H1 (cell line): Measurements from ENCODE around the gene TBC1D9B. TPM values are rescaled to one million over a fixed set of nuclear protein-coding genes. Genes with fewer than 3 reads are reported as not detected.

Experiments
- CTCF ChIA-PET: fragments of 300-600 bp; sonication (Branson Sonifier 250); formaldehyde crosslinking; loops from one replicate; lab custom pipeline; 2021; ENCODE audit not compliant: partially characterized antibody; lab: Charles Lee
- POLR2A ChIA-PET: fragments of 300-600 bp; sonication (Branson Sonifier 250); formaldehyde crosslinking; loops from one replicate; lab custom pipeline; 2021; ENCODE audit warnings: inconsistent platforms; ENCODE audit not compliant: partially characterized antibody; lab: Charles Lee
- DNase-seq, 2 experiments: peaks; one replicate each; pipeline versions ENCODE4 v3.0.0 to v3.0.0-alpha.2; 2010 to 2022; ENCODE audit warnings: low spot score in 2 of 2, low read depth in 1 of 2, mixed read lengths in 1 of 2
- FAIRE-seq: peaks from 2 replicates; lab custom pipeline; 2011; peaks lifted over from hg19 to GRCh38; lab: Jason Lieb, UNC
- H2AFZ ChIP-seq: 2 replicates; pipeline ENCODE4 v1.8.1; 2012; ENCODE audit warnings: low read length, inconsistent platforms
- H2AK5ac ChIP-seq: 2 replicates; pipeline ENCODE4 v1.6.1; 2013; ENCODE audit warnings: low read depth, low read length
- H2BK120ac ChIP-seq: replicated peaks from 2 replicates; pipeline ENCODE3; 2013; ENCODE audit warnings: low read depth, low read length, inconsistent platforms
- H2BK12ac ChIP-seq: 2 replicates; pipeline ENCODE4 v1.6.1; 2013; ENCODE audit warnings: low read depth, low read length
- H2BK15ac ChIP-seq: 2 replicates; pipeline ENCODE4 v1.6.1; 2013; ENCODE audit warnings: low read length
- H2BK20ac ChIP-seq: 2 replicates; pipeline ENCODE4 v1.6.1; 2013; ENCODE audit warnings: low read length
- H2BK5ac ChIP-seq: 2 replicates; pipeline ENCODE4 v1.6.1; 2013; ENCODE audit warnings: low read depth, low read length
- H3K14ac ChIP-seq: 2 replicates; pipeline ENCODE4 v1.6.1; 2013; ENCODE audit warnings: inconsistent platforms; ENCODE audit not compliant: insufficient read length
- H3K18ac ChIP-seq: 2 replicates; pipeline ENCODE4 v1.6.1; 2013; ENCODE audit warnings: low read length; ENCODE audit errors: extremely low read depth
- H3K23ac ChIP-seq: 2 replicates; pipeline ENCODE4 v1.6.1; 2013; ENCODE audit warnings: inconsistent platforms; ENCODE audit not compliant: insufficient read length
- H3K23me2 ChIP-seq: 2 replicates; pipeline ENCODE4 v1.6.1; 2013; ENCODE audit warnings: low read depth, low read length
- H3K27ac ChIP-seq: 2 replicates; pipeline ENCODE4 v1.6.1; 2011; ENCODE audit warnings: low read depth, low read length, inconsistent platforms
- H3K27me3 ChIP-seq, 4 experiments: replicated peaks in 1 of 4; 1 replicate in 1 of 4; 2 replicates in 3 of 4; pipeline versions ENCODE4 v1.6.1 to v1.8.1; 2011 to 2013; ENCODE audit warnings: low read length in 3 of 4, mild to moderate bottlenecking in 3 of 4, inconsistent platforms in 2 of 4, mixed read lengths in 2 of 4, moderate library complexity in 1 of 4; ENCODE audit not compliant: control insufficient read depth in 3 of 4, insufficient read depth in 3 of 4; ENCODE audit errors: extremely low read depth in 1 of 4
- H3K36me3 ChIP-seq, 4 experiments: 2 replicates each; pipeline versions ENCODE4 v1.6.1 to v1.8.1; 2011 to 2013; ENCODE audit warnings: mild to moderate bottlenecking in 4 of 4, low read length in 3 of 4, moderate library complexity in 2 of 4, control low read depth in 1 of 4, inconsistent platforms in 1 of 4; ENCODE audit not compliant: insufficient read depth in 4 of 4, control insufficient read depth in 2 of 4
- H3K4ac ChIP-seq: replicated peaks from 2 replicates; pipeline ENCODE3; 2013; ENCODE audit warnings: low read length, low read depth, mixed read lengths, inconsistent platforms; ENCODE audit not compliant: insufficient read length
- H3K4me1 ChIP-seq, 4 experiments: replicated peaks in 1 of 4; 1 replicate in 1 of 4; 2 replicates in 3 of 4; pipeline versions ENCODE4 v1.6.1 to v1.8.1; 2011 to 2013; ENCODE audit warnings: low read length in 3 of 4, inconsistent platforms in 2 of 4, mixed read lengths in 1 of 4; ENCODE audit not compliant: insufficient read depth in 4 of 4, control insufficient read depth in 3 of 4
- H3K4me2 ChIP-seq, 2 experiments: 2 replicates each; pipeline versions ENCODE4 v1.6.1 to v1.8.1; 2011 to 2013; ENCODE audit warnings: low read depth in 2 of 2, low read length in 2 of 2, control low read depth in 1 of 2, inconsistent platforms in 1 of 2, mild to moderate bottlenecking in 1 of 2; ENCODE audit not compliant: insufficient read depth in 1 of 2
- H3K4me3 ChIP-seq, 4 experiments: fragments of 200-600, 300-600 bp in 1 of 4; sonication (generic), shearing (Covaris generic), sonication (Bioruptor Twin) in 1 of 4; 2 replicates each; pipeline versions ENCODE4 v1.5.1 to v1.8.1; 2011 to 2016; ENCODE audit warnings: low read length in 4 of 4, low read depth in 3 of 4, control low read depth in 2 of 4, inconsistent platforms in 2 of 4, mild to moderate bottlenecking in 2 of 4, mixed read lengths in 1 of 4, moderate library complexity in 1 of 4; ENCODE audit not compliant: insufficient read depth in 2 of 4; ENCODE audit errors: extremely low read depth in 1 of 4
- H3K56ac ChIP-seq: replicated peaks from 2 replicates; pipeline ENCODE3; 2013; ENCODE audit warnings: low read depth, mild to moderate bottlenecking, mixed read lengths, low read length, inconsistent platforms; ENCODE audit not compliant: insufficient read length
- H3K79me1 ChIP-seq: 2 replicates; pipeline ENCODE4 v1.6.1; 2013; ENCODE audit warnings: low read depth, low read length, control low read depth
- H3K79me2 ChIP-seq, 2 experiments: 2 replicates each; pipeline versions ENCODE4 v1.6.1 to v1.8.1; 2012 to 2013; ENCODE audit warnings: low read length in 2 of 2, mild to moderate bottlenecking in 2 of 2, inconsistent platforms in 1 of 2; ENCODE audit not compliant: insufficient read depth in 2 of 2, control insufficient read depth in 1 of 2
- H3K9ac ChIP-seq, 4 experiments: replicated peaks in 1 of 4; 1 replicate in 1 of 4; 2 replicates in 3 of 4; pipeline versions ENCODE4 v1.6.1 to v1.8.1; 2011 to 2013; ENCODE audit warnings: low read depth in 3 of 4, low read length in 3 of 4, control low read depth in 2 of 4, mild to moderate bottlenecking in 2 of 4, moderate library complexity in 2 of 4, inconsistent platforms in 1 of 4; ENCODE audit errors: extremely low read depth in 1 of 4
- H3K9me3 ChIP-seq, 2 experiments: 2 replicates each; pipeline versions ENCODE4 v1.6.1 to v1.8.1; 2012 to 2013; ENCODE audit warnings: mild to moderate bottlenecking in 2 of 2, moderate library complexity in 2 of 2, control low read depth in 1 of 2, inconsistent platforms in 1 of 2, low read depth in 1 of 2, low read length in 1 of 2, mixed read lengths in 1 of 2; ENCODE audit not compliant: insufficient read depth in 2 of 2
- H4K20me1 ChIP-seq, 2 experiments: replicated peaks in 1 of 2; 2 replicates each; pipeline versions ENCODE3 to v1.8.1; 2011 to 2013; ENCODE audit warnings: inconsistent platforms in 2 of 2, low read length in 2 of 2, mild to moderate bottlenecking in 1 of 2; ENCODE audit not compliant: insufficient read depth in 2 of 2, control insufficient read depth in 1 of 2
- H4K5ac ChIP-seq: 2 replicates; pipeline ENCODE4 v1.6.1; 2013; ENCODE audit warnings: low read length, low read depth, mixed read lengths, inconsistent platforms; ENCODE audit not compliant: insufficient read length
- H4K8ac ChIP-seq: 2 replicates; pipeline ENCODE4 v1.8.0; 2013; ENCODE audit warnings: mild to moderate bottlenecking, moderate library complexity, low read length, inconsistent platforms; ENCODE audit not compliant: insufficient read depth; ENCODE audit errors: extremely low read depth
- H4K91ac ChIP-seq: replicated peaks from 2 replicates; pipeline ENCODE3; 2013; ENCODE audit warnings: low read length, mixed read lengths, inconsistent platforms; ENCODE audit not compliant: insufficient read length
- BACH1 ChIP-seq: IDR thresholded peaks from 2 replicates; pipeline ENCODE4 v1.6.1; 2012; ENCODE audit warnings: low read length, improper control_type of control experiment
- BCL11A ChIP-seq, 2 experiments: IDR thresholded peaks; one replicate each; pipeline ENCODE4 v1.6.1; 2011; ENCODE audit warnings: low read depth in 2 of 2, low read length in 2 of 2, mild to moderate bottlenecking in 2 of 2
- CBX5 ChIP-seq: fragments of 300-800, 300-1000 bp; sonication (generic); IDR thresholded peaks from 2 replicates; pipeline ENCODE4 v1.7.1; 2016; ENCODE audit warnings: antibody characterized with exemption, low read length, low read depth
- CEBPB ChIP-seq: IDR thresholded peaks from 2 replicates; pipeline ENCODE4 v1.6.1; 2012; ENCODE audit warnings: low read depth, low read length
- CTBP2 ChIP-seq: IDR thresholded peaks from 2 replicates; pipeline ENCODE4 v1.7.0; 2011; ENCODE audit warnings: borderline replicate concordance, mild to moderate bottlenecking, moderate library complexity, mixed read lengths, low read length; ENCODE audit not compliant: insufficient read depth, insufficient read length
- HDAC6 ChIP-seq: IDR thresholded peaks from one replicate; pipeline ENCODE4 v1.7.1; 2012; ENCODE audit warnings: low read depth, mild to moderate bottlenecking, inconsistent platforms, low read length, moderate library complexity
- MAX ChIP-seq: IDR thresholded peaks from 2 replicates; pipeline ENCODE4 v1.6.1; 2012; ENCODE audit warnings: inconsistent platforms
- RAD21 ChIP-seq, 2 experiments: IDR thresholded peaks in 1 of 2; conservative IDR thresholded peaks in 1 of 2; 2 replicates each; pipeline ENCODE4 v1.6.1; 2011; ENCODE audit warnings: low read depth in 2 of 2, low read length in 2 of 2, improper control_type of control experiment in 1 of 2, inconsistent platforms in 1 of 2, mild to moderate bottlenecking in 1 of 2, moderate library complexity in 1 of 2
- RXRA ChIP-seq: IDR thresholded peaks from 2 replicates; pipeline ENCODE4 v1.6.1; 2011; ENCODE audit warnings: low read depth, mild to moderate bottlenecking, low read length, moderate library complexity; ENCODE audit not compliant: insufficient read depth
- SRF ChIP-seq: IDR thresholded peaks from 2 replicates; pipeline ENCODE4 v1.6.1; 2011; ENCODE audit warnings: mild to moderate bottlenecking, low read depth, low read length, moderate library complexity
- SUZ12 ChIP-seq: fragments of 200-600 bp; sonication (generic); IDR thresholded peaks from 2 replicates; pipeline ENCODE4 v1.6.1; 2012; ENCODE audit warnings: mild to moderate bottlenecking, inconsistent platforms, low read length, moderate library complexity, mixed read lengths
- TBP ChIP-seq: IDR thresholded peaks from 2 replicates; pipeline ENCODE4 v1.6.1; 2011; ENCODE audit warnings: low read depth, low read length, improper control_type of control experiment
- WGBS, 2 experiments: shearing (Covaris generic) in 1 of 2; methylation state at CpG; one replicate each; pipeline versions ENCODE4 v1.1.6 to v1.1.7; 2013 to 2015; ENCODE audit warnings: low lambda C conversion rate in 2 of 2, mixed read lengths in 2 of 2, inconsistent platforms in 1 of 2, low coverage in 1 of 2, missing lambda C conversion rate in 1 of 2; ENCODE audit not compliant: insufficient replicate concordance in 2 of 2, insufficient coverage in 1 of 2, insufficient read length in 1 of 2; ENCODE audit errors: extremely low coverage in 1 of 2, missing lambda C conversion rate in 1 of 2; 5-methylcytosine and 5-hydroxymethylcytosine counted together
- polyA plus RNA-seq, 7 experiments: library from polyadenylated mRNA; depleted of rRNA in 3 of 7; stranded (reverse) in 5 of 7; unstranded in 2 of 7; fragments of >200 nt in 5 of 7; fragments of 200-250 nt in 2 of 7; gene quantifications; 1 replicate in 5 of 7; 2 replicates in 1 of 7; 4 replicates in 1 of 7; pipeline versions ENCODE4 v1.2.1 to v1.2.3, GENCODE V29; 2011 to 2013; ENCODE audit warnings: missing spikeins in 2 of 7, mixed read lengths in 2 of 7
- total RNA-seq: library from RNA; stranded (reverse); fragmentation: NEBNext Ultra II Directional; extraction: Animal tissue kit (Norgen Biotek cat#: 25700); gene quantifications from 2 replicates; pipeline ENCODE4 v1.2.1, GENCODE V29; 2021

Gene TBC1D9B
- total and polyA plus RNA-seq, 2 of the 8 experiments (the other 6 are each of a cell fraction or from before 2014, with no cell fraction given): 33.6 to 57.1 TPM

DNA sequence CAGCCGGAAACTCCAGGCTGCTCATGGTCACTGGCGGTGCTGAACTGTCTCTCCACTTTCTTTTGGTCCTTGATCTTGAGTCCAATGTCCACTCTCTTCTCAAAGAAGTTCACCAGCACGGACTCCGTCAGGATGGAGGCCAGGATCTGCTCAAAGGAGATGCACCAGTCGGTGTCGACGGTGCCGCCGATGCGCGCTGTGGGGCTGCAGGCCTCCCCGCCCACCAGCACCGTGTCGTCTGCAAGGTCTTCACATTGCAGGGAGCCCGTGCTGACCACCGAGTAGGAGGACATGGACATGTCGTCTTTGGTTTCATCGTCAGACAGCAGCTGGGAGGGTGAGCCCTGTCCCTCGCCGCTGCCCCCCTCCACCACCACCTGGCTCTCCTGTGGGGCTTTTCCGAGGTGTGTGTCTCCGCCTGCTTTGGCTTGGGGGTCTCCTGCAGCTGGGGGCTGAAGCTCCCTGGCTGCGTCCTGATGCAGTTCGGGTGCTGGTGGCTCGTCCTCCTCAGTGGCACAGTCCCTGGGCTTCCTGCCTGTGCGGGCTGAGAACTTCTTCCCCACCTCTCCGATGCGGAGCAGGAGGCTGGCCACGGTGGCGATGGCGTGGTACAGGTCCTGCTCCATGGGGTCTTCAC is 44.1 kb downstream of the TBC1D9B start:
- Histone ChIP-seq H3K9me3 (peaks cover 4 to 8% of the 10 kb centered on the region in 2 experiments; a peak in 1 of 4 replicates), H3K4me1 (no peaks in the 10 kb centered on the region), H2BK20ac (no peak overlapping the region), H3K36me3 (peaks cover 0 to 30% (median 13%) of the 10 kb centered on the region in 4 experiments; a peak in 6 of 8 replicates), H2BK12ac (no peak overlapping the region), H3K4me3 (no peak overlapping the region), H2BK5ac (no peak overlapping the region), H2BK15ac (no peak overlapping the region), H3K18ac (no peak overlapping the region), H4K8ac (no peak overlapping the region), H4K91ac (no peak overlapping the region), H3K23me2 (peaks cover 6% of the 10 kb centered on the region; the same call in 1 of the 2 replicates), H2AFZ (no peak overlapping the region), H3K4me2 (no peak overlapping the region), H3K79me2 (no peaks in the 10 kb centered on the region), H4K20me1 (peaks cover 0 to 2% of the 10 kb centered on the region in 2 experiments), H3K14ac (no peak overlapping the region), H2BK120ac (no peak overlapping the region), H2AK5ac (no peak overlapping the region), H3K23ac (no peak overlapping the region), H3K27me3 (no peaks in the 10 kb centered on the region), H3K4ac (no peak overlapping the region), H3K56ac (no peak overlapping the region), H3K79me1 (no peaks in the 10 kb centered on the region), H3K9ac (no peak overlapping the region), H4K5ac (no peak overlapping the region), H3K27ac (no peak overlapping the region)
- FAIRE-seq (no peak), DNase-seq (no peak)
- POLR2A ChIA-PET: interaction anchor here (0.9 to 2.2 kb wide), 4 partner anchors 8 to 35 kb away, joined by 3 to 8 read pairs (median 4); no protein-coding TSS in a partner anchor
- 95% methylated on average over 27 of the region's 31 CpGs; no CpG with 5 or more reads in 1 of the 2 experiments for WGBS, 2 experiments
- CTCF ChIA-PET: interaction anchor here (0.9 to 8.0 kb wide), 4 partner anchors 17 to 62 kb away, joined by 3 to 67 read pairs (median 4); no protein-coding TSS in a partner anchor
- TF ChIP-seq RXRA (no peak), SRF (no peak), BCL11A (IDR thresholded peaks at IDR 0.05; ENCODE audit: low read depth in 2 of 2, low read length in 2 of 2) (no peak), CTBP2 (no peak), BACH1 (no peak), CEBPB (no peak), MAX (no peak), RAD21 (IDR thresholded peaks at IDR 0.05 in 1 of 2, conservative IDR thresholded peaks at IDR 0.05 in 1 of 2; ENCODE audit: low read depth in 2 of 2, low read length in 2 of 2) (no peak), TBP (no peak), SUZ12 (no peak), CBX5 (no peak), HDAC6 (no peak)
